ENCODE results near the gene HAUS5.

The HAUS5 gene

GRCh38 chr19:35612559-35613321 is at the start of gene HAUS5:
Gene HAUS5, plus strand, starts transcription at chr19:35612735. Its CDS starts 60 bp downstream, at chr19:35612795.
- Histone ChIP-seq H3K36me3 (ENCODE audit: insufficient read depth, low read depth, low read length) (peaks cover 29% of the 10 kb centered on the region), H3K9me3 (ENCODE audit: insufficient read depth, low read depth, low read length) (peaks cover 1% of the 10 kb centered on the region), H3K4me1 (ENCODE audit: insufficient read depth, low read length) (0 out of 2 replicates have a peak, but pooled peaks cover 3% of the 10 kb centered on the region), H3K9ac (ENCODE audit: low read depth, low read length) (peak within 1 kb of the TSS; percentile 94), H3K4me3 (ENCODE audit: low read length) (peak within 1 kb of the TSS; percentile 84), H3K27ac (ENCODE audit: low read length) (no peak within 1 kb of the TSS), H3K27me3 (ENCODE audit: insufficient read depth, low read length) (peaks cover 8% of the 10 kb centered on the region)

GRCh38 chr19:35562776-35563175 is 49.8 kb upstream of the HAUS5 start:
- Histone ChIP-seq H3K9ac (ENCODE audit: low read depth, low read length) (no peak overlapping the region), H3K36me3 (ENCODE audit: insufficient read depth, low read depth, low read length) (no peaks in the 10 kb centered on the region), H3K4me3 (ENCODE audit: low read length) (no peak overlapping the region), H3K27me3 (ENCODE audit: insufficient read depth, low read length) (peaks cover 32% of the 10 kb centered on the region), H3K27ac (ENCODE audit: low read length) (no peak overlapping the region), H3K4me1 (ENCODE audit: insufficient read depth, low read length) (no peaks in the 10 kb centered on the region), H3K9me3 (ENCODE audit: insufficient read depth, low read depth, low read length) (no peaks in the 10 kb centered on the region)

- no peak within 1 kb of the TSS for H3K9ac ChIP-seq (ENCODE audit: low read depth, low read length)
Observed at GRCh38 chr19:35563207-35563829, 49.2 kb upstream of the HAUS5 start, which contains the start of gene ATP4A. Gene ATP4A, minus strand, starts transcription at chr19:35563658. Its CDS starts 29 bp downstream, at chr19:35563629.

GRCh38 chr19:35565016-35565856 is 47.3 kb upstream of the HAUS5 start:
- Histone ChIP-seq H3K4me1 (ENCODE audit: insufficient read depth, low read length) (no peaks in the 10 kb centered on the region), H3K4me3 (ENCODE audit: low read length) (no peak overlapping the region), H3K9me3 (ENCODE audit: insufficient read depth, low read depth, low read length) (no peaks in the 10 kb centered on the region), H3K9ac (ENCODE audit: low read depth, low read length) (no peak overlapping the region), H3K27ac (ENCODE audit: low read length) (no peak overlapping the region), H3K27me3 (ENCODE audit: insufficient read depth, low read length) (peaks cover 12% of the 10 kb centered on the region; the same call in 1 of the 2 replicates), H3K36me3 (ENCODE audit: insufficient read depth, low read depth, low read length) (no peaks in the 10 kb centered on the region)

More at GRCh38 chr19:35563207-35563829, 49.2 kb upstream of the HAUS5 start, which contains the start of gene ATP4A:
- Histone ChIP-seq H3K36me3 (ENCODE audit: insufficient read depth, low read depth, low read length) (no peaks in the 10 kb centered on the region), H3K9me3 (ENCODE audit: insufficient read depth, low read depth, low read length) (no peaks in the 10 kb centered on the region), H3K27ac (ENCODE audit: low read length) (no peak within 1 kb of the TSS), H3K4me1 (ENCODE audit: insufficient read depth, low read length) (no peaks in the 10 kb centered on the region), H3K4me3 (ENCODE audit: low read length) (no peak within 1 kb of the TSS), H3K27me3 (ENCODE audit: insufficient read depth, low read length) (peaks cover 31% of the 10 kb centered on the region)

GRCh38 chr19:35566738-35567137 is 45.8 kb upstream of the HAUS5 start:
- H3K27ac ChIP-seq (ENCODE audit: low read length), result no peak overlapping the region
- H3K36me3 ChIP-seq (ENCODE audit: insufficient read depth, low read depth, low read length), result no peaks in the 10 kb centered on the region
- H3K9ac ChIP-seq (ENCODE audit: low read depth, low read length), result no peak overlapping the region
- no peak overlapping the region for H3K4me3 ChIP-seq (ENCODE audit: low read length)
- no peaks in the 10 kb centered on the region for H3K4me1 ChIP-seq (ENCODE audit: insufficient read depth, low read length)
- H3K9me3 ChIP-seq (ENCODE audit: insufficient read depth, low read depth, low read length), result no peaks in the 10 kb centered on the region
- H3K27me3 ChIP-seq (ENCODE audit: insufficient read depth, low read length), result peaks cover 3% of the 10 kb centered on the region; the same call in 1 of the 2 replicates

- H3K4me3 ChIP-seq (ENCODE audit: low read length), result no peak overlapping the region
- H3K27ac ChIP-seq (ENCODE audit: low read length), result no peak overlapping the region
- no peaks in the 10 kb centered on the region for H3K36me3 ChIP-seq (ENCODE audit: insufficient read depth, low read depth, low read length)
- no peaks in the 10 kb centered on the region for H3K4me1 ChIP-seq (ENCODE audit: insufficient read depth, low read length)
- no peaks in the 10 kb centered on the region for H3K9me3 ChIP-seq (ENCODE audit: insufficient read depth, low read depth, low read length)
- H3K27me3 ChIP-seq (ENCODE audit: insufficient read depth, low read length), result no peaks in the 10 kb centered on the region
- H3K9ac ChIP-seq (ENCODE audit: low read depth, low read length), result no peak overlapping the region
Observed at GRCh38 chr19:35569281-35569781, 43.2 kb upstream of the HAUS5 start.

GRCh38 chr19:35571406-35571965 is 41.0 kb upstream of the HAUS5 start:
- Histone ChIP-seq H3K27ac (ENCODE audit: low read length) (no peak overlapping the region), H3K36me3 (ENCODE audit: insufficient read depth, low read depth, low read length) (no peaks in the 10 kb centered on the region), H3K9ac (ENCODE audit: low read depth, low read length) (no peak overlapping the region), H3K27me3 (ENCODE audit: insufficient read depth, low read length) (no peaks in the 10 kb centered on the region), H3K4me3 (ENCODE audit: low read length) (no peak overlapping the region), H3K4me1 (ENCODE audit: insufficient read depth, low read length) (no peaks in the 10 kb centered on the region), H3K9me3 (ENCODE audit: insufficient read depth, low read depth, low read length) (peaks cover 11% of the 10 kb centered on the region)

- Histone ChIP-seq H3K27ac (ENCODE audit: low read length) (no peak overlapping the region), H3K9me3 (ENCODE audit: insufficient read depth, low read depth, low read length) (peaks cover 20% of the 10 kb centered on the region), H3K4me3 (ENCODE audit: low read length) (no peak overlapping the region), H3K27me3 (ENCODE audit: insufficient read depth, low read length) (no peaks in the 10 kb centered on the region), H3K4me1 (ENCODE audit: insufficient read depth, low read length) (no peaks in the 10 kb centered on the region), H3K36me3 (ENCODE audit: insufficient read depth, low read depth, low read length) (no peaks in the 10 kb centered on the region), H3K9ac (ENCODE audit: low read depth, low read length) (no peak overlapping the region)
Observed at GRCh38 chr19:35577918-35578317, 34.6 kb upstream of the HAUS5 start.

GRCh38 chr19:35578707-35579106 is 33.8 kb upstream of the HAUS5 start:
- Histone ChIP-seq H3K27me3 (ENCODE audit: insufficient read depth, low read length) (no peaks in the 10 kb centered on the region), H3K4me1 (ENCODE audit: insufficient read depth, low read length) (no peaks in the 10 kb centered on the region), H3K4me3 (ENCODE audit: low read length) (no peak overlapping the region), H3K9ac (ENCODE audit: low read depth, low read length) (no peak overlapping the region), H3K27ac (ENCODE audit: low read length) (no peak overlapping the region), H3K9me3 (ENCODE audit: insufficient read depth, low read depth, low read length) (peaks cover 20% of the 10 kb centered on the region), H3K36me3 (ENCODE audit: insufficient read depth, low read depth, low read length) (no peaks in the 10 kb centered on the region)

- H3K27me3 ChIP-seq (ENCODE audit: insufficient read depth, low read length), result peaks cover 22% of the 10 kb centered on the region
- H3K9ac ChIP-seq (ENCODE audit: low read depth, low read length), result no peak overlapping the region
- no peaks in the 10 kb centered on the region for H3K9me3 ChIP-seq (ENCODE audit: insufficient read depth, low read depth, low read length)
- H3K4me1 ChIP-seq (ENCODE audit: insufficient read depth, low read length), result no peaks in the 10 kb centered on the region
- H3K4me3 ChIP-seq (ENCODE audit: low read length), result no peak overlapping the region
- H3K36me3 ChIP-seq (ENCODE audit: insufficient read depth, low read depth, low read length), result no peaks in the 10 kb centered on the region
- no peak overlapping the region for H3K27ac ChIP-seq (ENCODE audit: low read length)
Observed at GRCh38 chr19:35582760-35583159, 29.8 kb upstream of the HAUS5 start.

- H3K9me3 ChIP-seq (ENCODE audit: insufficient read depth, low read depth, low read length), result no peaks in the 10 kb centered on the region
- H3K4me1 ChIP-seq (ENCODE audit: insufficient read depth, low read length), result no peaks in the 10 kb centered on the region
- no peak within 1 kb of the TSS for H3K27ac ChIP-seq (ENCODE audit: low read length)
- no peak within 1 kb of the TSS for H3K9ac ChIP-seq (ENCODE audit: low read depth, low read length)
- no peaks in the 10 kb centered on the region for H3K36me3 ChIP-seq (ENCODE audit: insufficient read depth, low read depth, low read length)
- peaks cover 22% of the 10 kb centered on the region for H3K27me3 ChIP-seq (ENCODE audit: insufficient read depth, low read length)
- no peak within 1 kb of the TSS for H3K4me3 ChIP-seq (ENCODE audit: low read length)
Observed at GRCh38 chr19:35585848-35586247, 26.7 kb upstream of the HAUS5 start, which contains the start of gene PMIS2. Gene PMIS2, plus strand, starts transcription at chr19:35586173. Its CDS starts 87 bp downstream, at chr19:35586260.

Measured in iPS-20b (cell line).